ENCODE results near the gene MTOR.

Gene MTOR

GRCh38 chr1:11216074-11216473 lies 46.3 kb downstream of the MTOR start:
- no peak for DNase-seq (ENCODE audit: low spot score)

- DNase-seq (ENCODE audit: low spot score): no peak
These were observed 46.9 kb downstream of the MTOR start for GRCh38 chr1:11215381-11216005.

GRCh38 chr1:11214698-11215380 lies 47.5 kb downstream of the MTOR start:
- DNase-seq (ENCODE audit: low spot score): peak; percentile 52

- no peak for DNase-seq (ENCODE audit: low spot score)
These were observed 50.3 kb downstream of the MTOR start for GRCh38 chr1:11211925-11212587.

GRCh38 chr1:11211461-11211860 lies 50.9 kb downstream of the MTOR start:
- no peak for DNase-seq (ENCODE audit: low spot score)

- DNase-seq (ENCODE audit: low spot score): no peak
These were observed 54.3 kb downstream of the MTOR start for GRCh38 chr1:11207898-11208611.

- DNase-seq (ENCODE audit: low spot score): no peak
These were observed 57.8 kb downstream of the MTOR start for GRCh38 chr1:11204396-11205190.

GRCh38 chr1:11198851-11199594 lies 63.3 kb downstream of the MTOR start:
- no peak for DNase-seq (ENCODE audit: low spot score)

- no peak for DNase-seq (ENCODE audit: low spot score)
These were observed 64.1 kb downstream of the MTOR start for GRCh38 chr1:11198257-11198656.

- DNase-seq (ENCODE audit: low spot score): no peak
These were observed 65.0 kb downstream of the MTOR start for GRCh38 chr1:11197359-11197758.

- no peak for DNase-seq (ENCODE audit: low spot score)
These were observed 65.4 kb downstream of the MTOR start for GRCh38 chr1:11196945-11197344.

- no peak for DNase-seq (ENCODE audit: low spot score)
These were observed 67.8 kb downstream of the MTOR start for GRCh38 chr1:11194407-11195176.

- no peak for DNase-seq (ENCODE audit: low spot score)
These were observed 69.0 kb downstream of the MTOR start for GRCh38 chr1:11193376-11193775.

GRCh38 chr1:11188858-11189451 lies 73.4 kb downstream of the MTOR start, which contains the start of gene ANGPTL7:
Gene ANGPTL7 (plus strand): TSS chr1:11189355. CDS start chr1:11189580, 225 bp downstream.
- no peak for DNase-seq (ENCODE audit: low spot score)

- no peak for DNase-seq (ENCODE audit: low spot score)
These were observed 74.0 kb downstream of the MTOR start for GRCh38 chr1:11188381-11188780.

- no peak for DNase-seq (ENCODE audit: low spot score)
These were observed 74.4 kb downstream of the MTOR start for GRCh38 chr1:11187931-11188330.

- no peak for DNase-seq (ENCODE audit: low spot score)
These were observed 74.9 kb downstream of the MTOR start for GRCh38 chr1:11187494-11187893.

GRCh38 chr1:11187000-11187399 lies 75.4 kb downstream of the MTOR start:
- no peak for DNase-seq (ENCODE audit: low spot score)

- no peak for DNase-seq (ENCODE audit: low spot score)
These were observed 77.4 kb downstream of the MTOR start for GRCh38 chr1:11184973-11185372.

- no peak for DNase-seq (ENCODE audit: low spot score)
These were observed 79.5 kb downstream of the MTOR start for GRCh38 chr1:11182884-11183283.

Data from D341Med (cell line).